ENCODE data around the gene LINC00305.

The LINC00305 gene

DNA sequence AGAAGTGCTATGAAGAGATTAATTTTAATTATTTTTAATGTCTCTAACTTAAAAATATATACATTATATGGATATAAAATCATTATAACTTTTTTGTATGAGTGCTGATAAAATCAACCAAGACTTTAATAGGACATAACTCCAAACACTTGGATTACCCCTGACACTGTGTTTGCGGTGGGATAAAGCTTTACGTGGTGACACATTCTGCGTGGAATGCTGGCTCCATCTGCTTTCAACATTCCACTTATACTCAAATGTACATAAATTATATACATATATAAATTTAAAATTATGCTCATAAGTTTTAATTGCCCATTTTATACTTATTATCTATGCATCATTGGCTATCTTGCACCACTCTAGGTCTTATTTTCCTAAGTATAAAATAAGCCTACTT lies 30.5 kb downstream of the LINC00305 start:
- no peak overlapping the region for H3K4me3 ChIP-seq (ENCODE audit: low read depth, low read length)
- TF ChIP-seq MYC (IDR thresholded peaks at IDR 0.05; ENCODE audit: low read depth, low read length) (no peak), MAX (IDR thresholded peaks at IDR 0.05; ENCODE audit: low read depth, low read length) (no peak), POLR2A (IDR thresholded peaks at IDR 0.05; ENCODE audit: extremely low read depth, insufficient read length) (no peak)
- TF ChIP-seq, protein P1, sequence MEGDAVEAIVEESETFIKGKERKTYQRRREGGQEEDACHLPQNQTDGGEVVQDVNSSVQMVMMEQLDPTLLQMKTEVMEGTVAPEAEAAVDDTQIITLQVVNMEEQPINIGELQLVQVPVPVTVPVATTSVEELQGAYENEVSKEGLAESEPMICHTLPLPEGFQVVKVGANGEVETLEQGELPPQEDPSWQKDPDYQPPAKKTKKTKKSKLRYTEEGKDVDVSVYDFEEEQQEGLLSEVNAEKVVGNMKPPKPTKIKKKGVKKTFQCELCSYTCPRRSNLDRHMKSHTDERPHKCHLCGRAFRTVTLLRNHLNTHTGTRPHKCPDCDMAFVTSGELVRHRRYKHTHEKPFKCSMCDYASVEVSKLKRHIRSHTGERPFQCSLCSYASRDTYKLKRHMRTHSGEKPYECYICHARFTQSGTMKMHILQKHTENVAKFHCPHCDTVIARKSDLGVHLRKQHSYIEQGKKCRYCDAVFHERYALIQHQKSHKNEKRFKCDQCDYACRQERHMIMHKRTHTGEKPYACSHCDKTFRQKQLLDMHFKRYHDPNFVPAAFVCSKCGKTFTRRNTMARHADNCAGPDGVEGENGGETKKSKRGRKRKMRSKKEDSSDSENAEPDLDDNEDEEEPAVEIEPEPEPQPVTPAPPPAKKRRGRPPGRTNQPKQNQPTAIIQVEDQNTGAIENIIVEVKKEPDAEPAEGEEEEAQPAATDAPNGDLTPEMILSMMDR (IDR thresholded peaks at IDR 0.05; ENCODE audit: low read depth, low read length): no peak
- no peak for DNase-seq (ENCODE audit: low read depth)

GRCh38 chr18:64116571-64117175 lies 32.2 kb downstream of the LINC00305 start:
- no peak for TF ChIP-seq MAX (IDR thresholded peaks at IDR 0.05; ENCODE audit: low read depth, low read length)
- TF ChIP-seq, protein P1 (IDR thresholded peaks at IDR 0.05; ENCODE audit: low read depth, low read length): no peak
- no peak for DNase-seq (ENCODE audit: low read depth)

GRCh38 chr18:64115881-64116280 lies 33.0 kb downstream of the LINC00305 start:
- TF ChIP-seq, protein P1 (IDR thresholded peaks at IDR 0.05; ENCODE audit: low read depth, low read length): no peak
- no peak for TF ChIP-seq POLR2A (IDR thresholded peaks at IDR 0.05; ENCODE audit: extremely low read depth, insufficient read length)
- TF ChIP-seq MAX (IDR thresholded peaks at IDR 0.05; ENCODE audit: low read depth, low read length): no peak
- TF ChIP-seq MYC (IDR thresholded peaks at IDR 0.05; ENCODE audit: low read depth, low read length): no peak
- DNase-seq (ENCODE audit: low read depth): no peak
- no peak overlapping the region for H3K4me3 ChIP-seq (ENCODE audit: low read depth, low read length)

More at GRCh38 chr18:64116571-64117175, 32.2 kb downstream of the LINC00305 start:
- no peak overlapping the region for H3K4me3 ChIP-seq (ENCODE audit: low read depth, low read length)

DNA sequence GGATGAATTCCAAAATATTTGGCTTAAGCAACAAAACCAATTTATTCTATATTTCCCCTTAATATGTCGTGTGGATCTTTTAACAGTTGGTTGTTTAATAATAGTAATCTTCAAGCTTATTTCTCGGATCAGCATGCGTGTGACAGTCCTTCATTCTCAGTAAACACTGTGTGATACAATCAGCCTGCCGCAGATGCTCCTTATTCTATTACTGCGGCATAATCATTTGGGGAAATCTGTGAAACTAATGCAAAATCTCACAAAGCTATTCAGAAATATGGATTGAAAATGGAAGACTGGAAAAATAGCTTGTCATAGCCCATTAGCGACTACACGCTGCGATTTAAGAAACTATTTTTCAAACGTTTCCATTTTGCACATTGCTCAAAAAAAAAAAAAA lies 36.9 kb downstream of the LINC00305 start:
- no peak for TF ChIP-seq POLR2A (IDR thresholded peaks at IDR 0.05; ENCODE audit: extremely low read depth, insufficient read length)
- no peak for TF ChIP-seq MAX (IDR thresholded peaks at IDR 0.05; ENCODE audit: low read depth, low read length)
- TF ChIP-seq, protein P1 (IDR thresholded peaks at IDR 0.05; ENCODE audit: low read depth, low read length): no peak
- TF ChIP-seq MYC (IDR thresholded peaks at IDR 0.05; ENCODE audit: low read depth, low read length): no peak
- no peak for DNase-seq (ENCODE audit: low read depth)
- H3K4me3 ChIP-seq (ENCODE audit: low read depth, low read length): no peak overlapping the region

DNA sequence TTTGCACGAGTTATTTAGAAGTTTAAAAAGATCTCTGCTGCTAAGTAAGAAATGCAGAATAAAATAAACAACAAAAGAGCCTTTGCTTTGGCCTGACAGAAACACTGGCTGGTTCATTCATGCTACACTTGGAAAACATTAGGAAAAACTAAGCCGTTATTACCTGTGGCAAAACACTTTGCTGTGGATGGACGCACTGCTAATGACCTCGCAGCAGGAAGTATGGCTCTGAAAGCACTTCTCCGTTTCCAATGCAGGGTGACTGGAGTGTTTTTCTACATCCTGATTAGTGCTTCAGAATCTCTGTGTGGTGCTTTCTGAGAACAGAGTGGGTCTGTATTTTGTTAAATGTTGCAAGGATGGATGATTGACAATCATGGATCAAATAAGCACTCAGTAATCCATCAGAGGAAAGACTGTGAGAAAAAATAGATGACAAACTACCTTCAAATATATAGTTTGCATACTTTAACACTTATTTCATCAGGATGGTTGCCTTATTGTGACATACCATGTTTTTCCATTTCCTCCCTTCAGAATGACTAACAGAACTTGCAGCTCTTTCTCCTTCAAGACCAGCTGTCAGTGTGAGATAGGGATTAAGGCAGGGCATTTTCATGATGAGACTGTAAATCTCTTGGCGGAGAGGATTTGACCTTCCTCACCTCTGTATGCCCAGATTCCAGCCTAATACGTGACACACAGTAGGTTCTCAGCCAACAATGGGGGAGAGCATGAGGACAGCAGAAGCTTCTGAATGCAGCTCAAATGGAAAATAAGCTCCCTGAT lies 38.0 kb downstream of the LINC00305 start:
- TF ChIP-seq, protein P1 (IDR thresholded peaks at IDR 0.05; ENCODE audit: low read depth, low read length): no peak
- TF ChIP-seq POLR2A (IDR thresholded peaks at IDR 0.05; ENCODE audit: extremely low read depth, insufficient read length): no peak
- TF ChIP-seq MAX (IDR thresholded peaks at IDR 0.05; ENCODE audit: low read depth, low read length): no peak
- no peak for TF ChIP-seq MYC (IDR thresholded peaks at IDR 0.05; ENCODE audit: low read depth, low read length)
- no peak for DNase-seq (ENCODE audit: low read depth)

More for the DNA sequence above, 38.0 kb downstream of the LINC00305 start:
- H3K4me3 ChIP-seq (ENCODE audit: low read depth, low read length): no peak overlapping the region

Measured in NB4 (cell line).